Kidney (tissue), 14 donors: ENCODE data around the gene KLF5. TPM values are rescaled to one million over a fixed set of nuclear protein-coding genes. Genes with fewer than 3 reads are reported as not detected.

Experiments
- DNase-seq, 5 donors: peaks; one replicate each; pipeline ENCODE4 v3.0.0-alpha.2; 2013 to 2020
- FAIRE-seq: peaks from 2 replicates; lab custom pipeline; 2012; peaks lifted over from hg19 to GRCh38; lab: Jason Lieb, UNC
- H3K27ac ChIP-seq, 2 donors: one replicate each; pipeline ENCODE4 v1.7.0; 2013; ENCODE audit warnings: low read depth in 2 of 2, low read length in 2 of 2, inconsistent platforms in 1 of 2
- H3K27me3 ChIP-seq: one replicate; pipeline ENCODE4 v1.7.1; 2013; ENCODE audit warnings: low read length, inconsistent platforms; ENCODE audit not compliant: control insufficient read depth, insufficient read depth
- H3K36me3 ChIP-seq, 3 donors: one replicate each; pipeline versions ENCODE4 v1.7.0 to v1.7.1; 2013; ENCODE audit warnings: low read length in 3 of 3, control low read depth in 1 of 3, inconsistent platforms in 1 of 3; ENCODE audit not compliant: insufficient read depth in 3 of 3, control insufficient read depth in 2 of 3
- H3K4me1 ChIP-seq, 3 donors: one replicate each; pipeline versions ENCODE4 v1.7.0 to v1.7.1; 2013; ENCODE audit warnings: low read length in 3 of 3, inconsistent platforms in 1 of 3, low read depth in 1 of 3; ENCODE audit not compliant: control insufficient read depth in 2 of 3, insufficient read depth in 2 of 3
- H3K4me3 ChIP-seq, 3 donors: one replicate each; pipeline versions ENCODE4 v1.7.0 to v1.8.1; 2013; ENCODE audit warnings: low read length in 3 of 3, control low read depth in 1 of 3, inconsistent platforms in 1 of 3
- H3K9ac ChIP-seq, 3 donors: one replicate each; pipeline versions ENCODE4 v1.7.0 to v1.7.1; 2013; ENCODE audit warnings: low read length in 3 of 3, control low read depth in 1 of 3, inconsistent platforms in 1 of 3
- H3K9me3 ChIP-seq, 3 donors: one replicate each; pipeline versions ENCODE4 v1.7.0 to v1.7.1; 2013; ENCODE audit warnings: low read length in 3 of 3, control low read depth in 1 of 3, inconsistent platforms in 1 of 3; ENCODE audit not compliant: control insufficient read depth in 2 of 3, insufficient read depth in 1 of 3
- CTCF ChIP-seq: IDR thresholded peaks from 3 replicates; pipeline ENCODE4 v1.5.1; 2012; ENCODE audit warnings: mild to moderate bottlenecking, moderate library complexity, borderline replicate concordance; ENCODE audit not compliant: insufficient read depth; ENCODE audit errors: extremely low read depth
- intact Hi-C: fragments of 100-400 bp; cut with DNase I; formaldehyde crosslinking; loops from one replicate; pipeline ENCODE4 v1.11.1; 2022
- polyA plus RNA-seq: library from polyadenylated mRNA; stranded (reverse); fragments of 350-450 nt; fragmentation: Illumina TruSeq; extraction: RNeasy Lipid Tissue Mini Kit (QIAGEN cat#74804); gene quantifications from one replicate; pipeline ENCODE4 v1.2.3, GENCODE V29; 2014; ENCODE audit warnings: low read depth, low replicate concordance; ENCODE audit not compliant: insufficient read depth
- total RNA-seq: library from RNA; stranded (reverse); fragmentation: NEBNext Ultra II Directional; extraction: Animal tissue kit (Norgen Biotek cat#: 25700); gene quantifications from one replicate; pipeline ENCODE4 v1.2.1, GENCODE V29; 2021
- donor health status: control.
- donor health status: control.
- donor health status: control.
- donor health status: control.
- donor health status: control.
- donor health status: DM: yes; HTN: yes; CAD: no.
- donor health status: Normal renal cell carcinoma (clear cell type).

Gene KLF5
- total and polyA plus RNA-seq, 2 donors from 2014 or later = 4.4 to 52.7 TPM

DNA sequence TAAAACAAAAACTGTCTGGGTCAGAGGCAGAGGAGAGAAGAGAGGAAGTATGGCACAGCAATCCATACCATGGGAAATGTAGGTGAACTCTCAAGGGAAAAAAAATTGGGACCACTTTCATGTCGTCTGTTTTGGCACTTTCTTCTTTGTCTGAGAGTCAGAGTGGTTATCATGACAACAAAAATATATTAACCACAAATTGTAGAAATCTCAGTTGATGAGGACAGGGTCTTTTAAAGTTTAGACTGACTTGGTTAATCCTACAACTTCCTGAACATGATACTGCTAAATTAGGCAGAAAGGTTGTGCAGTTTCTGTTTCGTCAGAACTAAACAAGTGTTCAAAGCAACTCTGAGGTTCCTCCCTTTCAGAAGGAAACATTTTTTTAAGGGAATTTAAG is 15.2 kb downstream of the KLF5 start:
- TF ChIP-seq CTCF = no peak
- Histone ChIP-seq H3K27me3 (no peaks in the 10 kb centered on the region), H3K4me1 (peaks cover 0 to 2% (median 0%) of the 10 kb centered on the region in 3 donors), H3K9ac (no peak overlapping the region), H3K9me3 (no peaks in the 10 kb centered on the region), H3K27ac (no peak overlapping the region), H3K36me3 (no peaks in the 10 kb centered on the region), H3K4me3 (no peak overlapping the region)
- intact Hi-C loops = no loop called here
- no peak for FAIRE-seq
- no peak for DNase-seq

- no peaks in the 10 kb centered on the region for H3K27me3 ChIP-seq
- TF ChIP-seq CTCF = no peak
- H3K4me3 ChIP-seq = no peak overlapping the region
- H3K4me1 ChIP-seq = peaks cover 0 to 2% (median 0%) of the 10 kb centered on the region in 3 donors
- no peak for FAIRE-seq
- H3K27ac ChIP-seq = no peak overlapping the region
- no peaks in the 10 kb centered on the region for H3K36me3 ChIP-seq
- no peak for DNase-seq
- H3K9ac ChIP-seq = no peak overlapping the region
- intact Hi-C loops = no loop called here
- no peaks in the 10 kb centered on the region for H3K9me3 ChIP-seq
Observed at GRCh38 chr13:73074926-73075325, 16.1 kb downstream of the KLF5 start.

DNA sequence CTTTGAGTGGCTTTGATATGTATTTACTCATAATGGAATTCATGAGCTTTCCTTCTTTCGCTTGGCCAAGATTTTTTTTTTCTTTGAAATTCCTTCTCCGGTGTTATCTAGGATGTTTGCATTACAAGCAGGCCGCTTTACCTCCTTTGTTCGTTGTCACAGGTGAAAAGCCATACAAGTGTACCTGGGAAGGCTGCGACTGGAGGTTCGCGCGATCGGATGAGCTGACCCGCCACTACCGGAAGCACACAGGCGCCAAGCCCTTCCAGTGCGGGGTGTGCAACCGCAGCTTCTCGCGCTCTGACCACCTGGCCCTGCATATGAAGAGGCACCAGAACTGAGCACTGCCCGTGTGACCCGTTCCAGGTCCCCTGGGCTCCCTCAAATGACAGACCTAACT is 16.7 kb downstream of the KLF5 start:
- TF ChIP-seq CTCF = no peak
- FAIRE-seq = no peak
- Histone ChIP-seq H3K27me3 (no peaks in the 10 kb centered on the region), H3K27ac (no peak overlapping the region), H3K4me1 (peaks cover 0 to 2% (median 0%) of the 10 kb centered on the region in 3 donors), H3K9me3 (no peaks in the 10 kb centered on the region), H3K36me3 (no peaks in the 10 kb centered on the region), H3K9ac (no peak overlapping the region), H3K4me3 (no peak overlapping the region)
- intact Hi-C loops = no loop called here
- DNase-seq = no peak

GRCh38 chr13:73075954-73076353 is 17.1 kb downstream of the KLF5 start:
- Histone ChIP-seq H3K9ac (no peak overlapping the region), H3K27ac (no peak overlapping the region)

More at GRCh38 chr13:73075954-73076353, 17.1 kb downstream of the KLF5 start:
- H3K4me1 ChIP-seq = peaks cover 0 to 2% (median 0%) of the 10 kb centered on the region in 3 donors
- H3K27me3 ChIP-seq = no peaks in the 10 kb centered on the region
- intact Hi-C loops = no loop called here
- no peak for TF ChIP-seq CTCF
- no peak for DNase-seq
- no peak for FAIRE-seq
- H3K36me3 ChIP-seq = no peaks in the 10 kb centered on the region
- no peaks in the 10 kb centered on the region for H3K9me3 ChIP-seq
- H3K4me3 ChIP-seq = no peak overlapping the region
